ENCODE results near the gene ICA1.

The ICA1 gene

DNA sequence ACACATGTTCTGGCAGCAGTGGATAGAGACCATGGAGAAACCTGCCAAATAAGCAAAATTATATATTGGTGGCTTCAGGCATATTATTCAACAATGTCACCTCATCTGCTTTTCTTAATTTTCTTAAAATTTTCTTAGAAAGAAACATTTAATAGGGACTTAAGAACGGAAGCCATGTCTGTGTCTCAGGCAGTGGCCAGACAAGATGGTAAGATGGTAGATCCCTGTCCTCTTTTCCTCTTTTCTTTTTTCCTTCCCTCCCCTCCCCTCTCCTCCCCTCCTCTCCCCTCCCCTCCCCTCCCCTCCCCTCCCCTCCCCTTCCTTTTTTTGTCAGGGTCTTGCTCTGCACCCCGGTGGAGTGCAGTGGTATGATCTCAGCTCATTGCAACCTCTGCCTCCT lies 24.2 kb upstream of the ICA1 start:
- DNase-seq (ENCODE audit: insufficient read length) = no peak

DNA sequence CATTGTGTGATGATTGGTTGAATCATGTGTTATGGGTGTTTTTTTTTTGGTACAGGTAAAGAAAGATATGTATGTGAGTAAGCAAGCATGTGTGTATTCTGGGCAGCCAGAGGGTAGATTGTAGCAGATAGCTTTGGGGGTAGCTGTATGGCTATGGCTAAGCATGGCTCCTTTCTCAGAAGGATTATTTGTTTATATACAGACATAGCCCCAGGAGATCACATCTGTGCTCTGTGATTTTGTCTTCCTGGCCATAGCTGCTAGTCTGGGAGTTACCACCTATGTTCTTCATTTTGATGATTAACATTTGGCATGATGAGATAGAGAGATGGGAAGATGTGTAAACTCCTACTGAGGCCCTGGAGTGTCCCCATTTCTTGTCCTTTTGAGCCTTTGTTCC lies 23.2 kb upstream of the ICA1 start:
- no peak for DNase-seq (ENCODE audit: insufficient read length)
- no peak for FAIRE-seq
- TF ChIP-seq TAF1 (IDR thresholded peaks at IDR 0.05; ENCODE audit: borderline replicate concordance, low read depth, low read length) = no peak
- TF ChIP-seq POLR2A (IDR thresholded peaks at IDR 0.05; ENCODE audit: low read depth, low read length) = no peak
- TF ChIP-seq POLR2AphosphoS5 (IDR thresholded peaks at IDR 0.05; ENCODE audit: low read depth, low read length) = no peak

More for the DNA sequence above, 24.2 kb upstream of the ICA1 start:
- TF ChIP-seq POLR2AphosphoS5 (IDR thresholded peaks at IDR 0.05; ENCODE audit: low read depth, low read length) = no peak
- no peak for TF ChIP-seq POLR2A (IDR thresholded peaks at IDR 0.05; ENCODE audit: low read depth, low read length)
- no peak for TF ChIP-seq TAF1 (IDR thresholded peaks at IDR 0.05; ENCODE audit: borderline replicate concordance, low read depth, low read length)
- FAIRE-seq = no peak

DNA sequence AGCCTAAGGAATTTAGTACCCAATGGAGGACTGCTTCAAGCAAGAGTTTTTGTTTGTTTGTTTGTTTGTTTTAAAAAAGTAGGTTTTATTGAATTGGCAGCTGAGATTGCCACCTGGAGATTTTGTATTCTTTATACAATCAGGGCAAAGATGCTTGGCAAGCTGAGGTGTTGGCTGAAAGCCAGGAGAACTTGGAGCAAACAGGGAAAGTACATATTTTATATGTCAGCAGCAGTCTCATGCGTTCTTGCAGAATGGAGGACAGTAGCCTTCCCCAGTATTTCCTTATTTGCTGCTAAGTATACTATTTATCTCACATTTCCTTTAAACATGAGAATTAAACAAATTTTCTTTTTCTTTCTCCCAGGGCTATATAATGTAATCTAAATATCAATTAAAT lies 22.6 kb upstream of the ICA1 start:
- DNase-seq (ENCODE audit: insufficient read length) = no peak
- FAIRE-seq = no peak
- TF ChIP-seq TAF1 (IDR thresholded peaks at IDR 0.05; ENCODE audit: borderline replicate concordance, low read depth, low read length) (no peak), POLR2AphosphoS5 (IDR thresholded peaks at IDR 0.05; ENCODE audit: low read depth, low read length) (no peak), POLR2A (IDR thresholded peaks at IDR 0.05; ENCODE audit: low read depth, low read length) (no peak)

DNA sequence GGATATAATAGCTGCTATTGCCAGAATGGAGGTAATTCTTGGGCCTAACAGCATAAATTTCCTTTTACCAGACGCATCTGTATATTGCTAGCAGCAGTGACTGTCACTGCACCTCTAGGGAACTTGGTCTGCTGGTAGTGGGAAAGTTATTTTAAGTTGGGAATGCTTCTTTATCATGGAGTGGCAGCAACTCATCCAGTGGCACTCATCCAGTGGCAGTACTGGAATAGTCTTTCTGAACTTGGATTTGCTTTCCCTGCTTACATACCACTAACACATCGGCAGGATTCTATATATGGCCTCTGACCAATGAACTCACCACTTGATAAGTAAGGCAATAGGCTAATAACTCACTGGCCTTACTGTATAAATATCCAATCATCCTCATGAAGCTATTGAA lies 22.0 kb upstream of the ICA1 start:
- no peak for DNase-seq (ENCODE audit: insufficient read length)
- FAIRE-seq = no peak
- TF ChIP-seq POLR2AphosphoS5 (IDR thresholded peaks at IDR 0.05; ENCODE audit: low read depth, low read length) (no peak), POLR2A (IDR thresholded peaks at IDR 0.05; ENCODE audit: low read depth, low read length) (no peak), TAF1 (IDR thresholded peaks at IDR 0.05; ENCODE audit: borderline replicate concordance, low read depth, low read length) (no peak)

DNA sequence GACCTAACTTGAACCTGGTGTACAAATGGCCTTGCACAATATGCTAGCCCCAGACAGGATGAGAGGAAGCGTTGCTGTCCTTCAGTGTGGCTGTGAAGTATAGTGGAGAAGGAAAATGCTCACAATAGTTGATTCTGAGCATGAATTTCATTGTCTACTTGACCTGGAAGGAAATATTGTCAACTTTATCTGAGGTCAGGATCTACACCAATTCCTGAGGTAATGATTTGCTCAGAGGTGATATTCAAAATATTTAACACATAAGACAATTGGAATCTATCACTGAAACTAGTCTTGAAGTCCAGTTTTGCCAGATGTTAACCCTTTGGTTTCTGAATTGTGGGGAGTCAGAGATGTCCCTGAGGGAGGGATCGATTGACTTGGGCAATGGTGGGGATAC lies 20.9 kb upstream of the ICA1 start:
- TF ChIP-seq TAF1 (IDR thresholded peaks at IDR 0.05; ENCODE audit: borderline replicate concordance, low read depth, low read length) = no peak
- FAIRE-seq = no peak

DNA sequence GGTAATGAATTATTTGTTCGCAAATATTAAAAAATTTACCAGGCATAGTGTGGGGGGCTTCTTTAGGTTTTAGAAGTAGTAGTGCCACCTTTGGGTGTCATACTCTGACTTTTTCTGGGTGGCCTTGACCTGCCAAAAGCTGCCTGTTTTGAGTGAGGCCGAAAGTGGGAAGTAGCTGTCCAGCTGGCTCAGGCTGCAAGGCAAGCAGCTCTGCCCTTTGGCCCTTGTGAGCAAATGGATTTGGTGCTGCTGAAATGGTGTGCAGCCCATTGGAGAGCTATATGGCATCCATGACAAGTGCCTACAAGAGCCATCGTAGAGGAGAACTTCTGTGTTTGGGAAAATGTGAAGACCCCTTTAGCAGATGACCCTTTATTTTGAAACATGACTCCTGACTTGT lies 20.2 kb upstream of the ICA1 start:
- DNase-seq (ENCODE audit: insufficient read length) (no peak), FAIRE-seq (no peak)
- TF ChIP-seq POLR2AphosphoS5 (IDR thresholded peaks at IDR 0.05; ENCODE audit: low read depth, low read length) (no peak), POLR2A (IDR thresholded peaks at IDR 0.05; ENCODE audit: low read depth, low read length) (no peak), TAF1 (IDR thresholded peaks at IDR 0.05; ENCODE audit: borderline replicate concordance, low read depth, low read length) (no peak)

More for the DNA sequence above, 20.9 kb upstream of the ICA1 start:
- no peak for DNase-seq (ENCODE audit: insufficient read length)

DNA sequence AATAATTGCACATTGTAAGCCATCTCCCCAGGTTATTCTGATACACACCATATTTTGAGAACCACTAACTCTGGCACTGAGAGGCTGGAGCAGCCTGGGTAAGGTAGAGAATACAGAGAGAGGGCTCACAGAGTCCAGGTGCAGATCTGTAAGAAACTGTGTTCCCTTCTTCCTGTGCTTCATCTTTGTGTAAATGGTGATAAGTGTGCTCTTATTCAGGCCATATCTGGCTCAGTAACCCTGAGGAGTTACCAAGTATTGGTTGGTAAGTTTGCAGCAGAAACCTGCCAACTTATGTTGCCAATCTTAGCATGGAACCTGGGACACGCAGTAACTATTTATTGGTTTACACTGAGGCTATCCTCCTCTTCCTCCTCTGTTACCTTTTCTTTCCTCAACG lies 16.2 kb upstream of the ICA1 start:
- FAIRE-seq = no peak
- no peak for DNase-seq (ENCODE audit: insufficient read length)
- TF ChIP-seq TAF1 (IDR thresholded peaks at IDR 0.05; ENCODE audit: borderline replicate concordance, low read depth, low read length) (no peak), POLR2AphosphoS5 (IDR thresholded peaks at IDR 0.05; ENCODE audit: low read depth, low read length) (no peak), POLR2A (IDR thresholded peaks at IDR 0.05; ENCODE audit: low read depth, low read length) (no peak)

DNA sequence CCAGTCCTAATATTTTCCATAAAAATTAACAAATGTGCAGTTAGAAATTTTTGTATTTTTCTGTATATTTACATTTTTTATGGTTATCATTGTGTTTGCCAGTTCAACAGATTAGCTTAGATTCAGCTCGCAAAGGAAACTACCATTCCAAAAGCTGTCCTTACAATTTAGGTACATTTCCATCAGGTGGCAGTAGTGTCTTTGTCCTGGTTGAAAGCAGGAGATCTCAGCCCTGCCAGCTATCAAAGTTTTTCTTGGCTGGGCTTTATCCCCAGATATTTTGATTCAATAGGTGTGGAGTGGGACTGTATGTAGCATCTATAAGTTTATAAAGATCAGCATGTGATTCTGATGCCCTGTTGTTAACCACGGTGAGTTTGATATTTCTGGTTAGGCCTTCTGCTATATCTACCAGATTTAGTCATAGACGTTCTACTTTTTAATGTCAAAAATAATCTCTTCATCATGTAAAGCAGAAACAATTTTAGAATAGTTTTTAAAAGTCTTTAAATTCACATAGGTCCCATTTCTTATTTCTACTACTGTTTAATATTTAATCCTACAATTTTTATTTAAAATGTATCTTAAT lies 15.5 kb upstream of the ICA1 start:
- FAIRE-seq = no peak
- DNase-seq (ENCODE audit: insufficient read length) = no peak
- TF ChIP-seq POLR2AphosphoS5 (IDR thresholded peaks at IDR 0.05; ENCODE audit: low read depth, low read length) (no peak), POLR2A (IDR thresholded peaks at IDR 0.05; ENCODE audit: low read depth, low read length) (no peak)

DNA sequence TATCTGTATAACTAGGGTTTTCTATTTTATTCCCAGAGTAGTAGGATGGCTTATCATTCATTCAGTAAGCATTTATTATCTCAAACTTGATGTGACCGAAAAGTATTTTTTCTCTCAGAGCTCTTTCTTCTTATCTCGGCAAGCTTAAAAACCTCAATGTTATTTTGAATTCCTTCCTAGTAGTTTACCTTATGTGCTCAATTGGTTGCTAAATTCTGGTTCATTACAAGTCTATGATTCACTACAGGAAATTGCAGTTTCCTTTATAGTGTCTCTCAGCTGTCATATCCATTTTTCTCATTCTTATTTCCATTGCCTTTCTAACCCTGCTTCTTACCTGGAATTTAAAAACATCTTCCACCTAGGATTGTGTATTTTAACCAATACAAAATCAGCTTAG lies 12.6 kb upstream of the ICA1 start:
- FAIRE-seq = no peak
- no peak for DNase-seq (ENCODE audit: insufficient read length)
- TF ChIP-seq TAF1 (IDR thresholded peaks at IDR 0.05; ENCODE audit: borderline replicate concordance, low read depth, low read length) (no peak), POLR2AphosphoS5 (IDR thresholded peaks at IDR 0.05; ENCODE audit: low read depth, low read length) (no peak), POLR2A (IDR thresholded peaks at IDR 0.05; ENCODE audit: low read depth, low read length) (no peak)

DNA sequence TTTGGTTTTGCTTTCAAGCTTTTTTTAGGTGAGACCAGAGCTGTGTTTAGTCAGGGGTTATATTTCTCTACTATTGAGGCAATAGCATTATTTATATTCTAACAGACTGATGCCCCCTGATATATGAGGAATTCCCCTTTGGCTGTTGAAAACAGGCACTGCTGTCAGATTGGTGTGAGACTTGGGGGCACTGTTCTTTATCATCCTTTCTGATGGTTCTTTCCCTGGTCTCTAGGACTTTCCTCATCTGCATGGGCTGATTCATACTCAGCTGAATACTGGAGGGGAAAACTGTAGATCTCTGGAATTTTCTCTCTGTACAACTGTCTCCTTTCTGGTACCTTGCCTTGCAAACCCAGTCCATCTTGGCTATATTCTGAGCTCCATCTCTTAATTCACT lies 10.0 kb upstream of the ICA1 start:
- DNase-seq (ENCODE audit: insufficient read length) (no peak), FAIRE-seq (no peak)
- no peak for TF ChIP-seq POLR2AphosphoS5 (IDR thresholded peaks at IDR 0.05; ENCODE audit: low read depth, low read length)
- no peak for TF ChIP-seq TAF1 (IDR thresholded peaks at IDR 0.05; ENCODE audit: borderline replicate concordance, low read depth, low read length)
- TF ChIP-seq POLR2A (IDR thresholded peaks at IDR 0.05; ENCODE audit: low read depth, low read length) = no peak

DNA sequence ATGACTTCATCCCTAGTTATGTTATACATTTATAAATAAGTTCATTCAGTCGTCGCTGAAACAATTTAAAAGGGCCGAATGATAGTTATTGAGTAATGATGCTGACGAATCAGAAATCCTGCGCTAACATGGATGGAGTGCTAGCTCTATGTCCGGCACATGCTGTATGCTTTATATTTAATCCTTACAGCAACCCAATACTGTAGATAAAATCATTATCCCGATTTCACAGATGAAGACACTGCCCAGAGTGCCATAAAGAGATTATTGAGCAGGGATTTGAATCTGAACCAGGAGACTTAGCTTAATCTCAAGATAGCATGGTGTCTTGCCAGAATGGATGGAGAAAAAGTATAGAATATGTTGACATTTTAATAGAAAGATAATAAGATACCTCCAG lies 1.1 kb upstream of the ICA1 start:
- no peak for TF ChIP-seq TAF1 (IDR thresholded peaks at IDR 0.05; ENCODE audit: borderline replicate concordance, low read depth, low read length)
- no peak for TF ChIP-seq POLR2AphosphoS5 (IDR thresholded peaks at IDR 0.05; ENCODE audit: low read depth, low read length)
- no peak for TF ChIP-seq POLR2A (IDR thresholded peaks at IDR 0.05; ENCODE audit: low read depth, low read length)
- DNase-seq (ENCODE audit: insufficient read length) (no peak), FAIRE-seq (no peak)

DNA sequence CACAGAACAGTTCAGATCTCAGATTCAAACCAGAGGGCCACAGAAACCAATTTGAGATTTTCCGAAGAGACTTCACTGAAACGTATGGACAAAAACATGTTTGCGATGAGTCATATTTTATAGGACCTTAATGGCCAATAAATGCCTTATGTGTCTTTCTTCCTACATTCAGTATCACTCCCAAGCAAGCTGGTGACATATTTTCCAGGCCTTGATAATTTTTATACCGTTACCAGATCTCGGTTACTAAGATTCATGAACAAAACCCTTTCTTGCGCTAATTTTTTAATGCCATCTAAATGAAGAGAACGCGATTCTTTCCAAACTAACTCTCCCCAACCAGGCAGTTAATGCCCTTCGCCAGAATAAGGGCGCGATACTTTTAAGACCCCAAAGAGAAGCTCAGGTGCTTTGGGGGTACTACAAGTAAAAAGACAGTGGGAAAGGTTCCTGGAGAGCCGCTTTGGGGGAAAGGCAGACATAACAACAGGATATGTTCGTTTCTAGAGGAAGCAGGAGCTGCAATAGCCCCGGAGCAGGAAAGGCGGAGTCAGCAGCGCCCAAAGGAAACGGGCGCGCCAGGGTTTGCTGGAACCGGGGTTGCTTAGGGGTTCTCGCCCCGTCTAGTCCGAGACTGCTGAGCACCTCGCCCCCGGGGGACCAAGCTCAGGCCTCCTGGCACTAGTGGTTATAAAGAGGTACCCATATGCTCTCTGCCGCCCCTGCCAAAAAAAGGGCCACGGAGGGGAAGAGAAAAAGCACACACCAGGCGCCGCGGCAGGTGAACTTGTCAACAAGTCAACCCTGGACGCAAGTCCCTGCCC lies 884 bp downstream of the ICA1 start:
- DNase-seq (ENCODE audit: insufficient read length) (no peak), FAIRE-seq (no peak)
- TF ChIP-seq POLR2A (IDR thresholded peaks at IDR 0.05; ENCODE audit: low read depth, low read length) (no peak), TAF1 (IDR thresholded peaks at IDR 0.05; ENCODE audit: borderline replicate concordance, low read depth, low read length) (no peak), POLR2AphosphoS5 (IDR thresholded peaks at IDR 0.05; ENCODE audit: low read depth, low read length) (no peak)

Measured in GM12892 (cell line).